GM12878 (cell line): ENCODE results near the gene DNAJC2. TPM values are rescaled to one million over a fixed set of nuclear protein-coding genes. Genes with fewer than 3 reads are reported as not detected.

ENCODE experiments used
- BACH1 ChIP-seq: fragments of 450-650 bp; IDR thresholded peaks from 2 replicates; pipeline ENCODE4 v1.6.1; 2017; ENCODE audit warnings: mild to moderate bottlenecking, borderline replicate concordance
- BHLHE40 ChIP-seq, 2 experiments: fragments of 450-650 bp in 1 of 2; IDR thresholded peaks; 2 replicates each; pipeline ENCODE4 v1.6.1; 2011 to 2017; ENCODE audit warnings: low read depth in 2 of 2, borderline replicate concordance in 1 of 2, improper control_type of control experiment in 1 of 2, low read length in 1 of 2, mild to moderate bottlenecking in 1 of 2
- EED ChIP-seq: sonication (generic); IDR thresholded peaks from 2 replicates; pipeline ENCODE4 v1.6.1; 2016; ENCODE audit warnings: antibody characterized with exemption, low read depth
- MXI1 ChIP-seq: fragments of 150-350 bp; IDR thresholded peaks from 2 replicates; pipeline ENCODE4 v1.6.1; 2011; ENCODE audit warnings: low read depth, mild to moderate bottlenecking, inconsistent platforms, low read length, improper control_type of control experiment
- NRF1 ChIP-seq: conservative IDR thresholded peaks from 2 replicates; pipeline ENCODE4 v1.6.1; 2011; ENCODE audit warnings: mild to moderate bottlenecking, low read depth, low read length, improper control_type of control experiment
- ZNF384 ChIP-seq: IDR thresholded peaks from 2 replicates; pipeline ENCODE4 v1.6.1; 2012; ENCODE audit warnings: low read depth, mild to moderate bottlenecking, low read length, improper control_type of control experiment, borderline replicate concordance
- polyA plus RNA-seq, 11 experiments: library from polyadenylated mRNA; depleted of rRNA in 4 of 11; unstranded in 6 of 11; stranded (reverse) in 5 of 11; fragments of >200 nt; fragmentation: Nextera tagmentation in 4 of 11; fragmentation: Illumina TruSeq in 1 of 11; extraction: Ambion mirVana in 4 of 11; extraction: Trizol in 1 of 11; gene quantifications; 1 replicate in 1 of 11; 2 replicates in 10 of 11; pipeline versions ENCODE4 v1.2.1 to v1.2.3, GENCODE V29; 2011 to 2016; ENCODE audit warnings: inconsistent platforms in 2 of 11, missing spikeins in 2 of 11, low read depth in 1 of 11
- total RNA-seq, 4 experiments: library from RNA; depleted of rRNA in 3 of 4; stranded (reverse); fragments of >200 nt in 3 of 4; fragmentation: Illumina TruSeq in 1 of 4; extraction: Trizol in 1 of 4; gene quantifications; 2 replicates each; pipeline versions ENCODE4 v1.2.1 to v1.2.3, GENCODE V29; 2013 to 2021
- TF ChIP-seq, protein P1 (sequence below): fragments of 450-650 bp; IDR thresholded peaks from 2 replicates; pipeline ENCODE4 v1.6.1; 2018; ENCODE audit warnings: borderline replicate concordance, mild to moderate bottlenecking; ENCODE audit not compliant: partially characterized antibody
- TF ChIP-seq, protein P2 (sequence below): IDR thresholded peaks from 2 replicates; pipeline ENCODE4 v1.6.1; 2011; ENCODE audit warnings: low read depth, low read length, improper control_type of control experiment, borderline replicate concordance
- TF ChIP-seq, protein P3 (sequence below): IDR thresholded peaks from 2 replicates; pipeline ENCODE4 v1.6.1; 2012; ENCODE audit warnings: low read length, inconsistent platforms
- TF ChIP-seq, protein P4 (sequence below): fragments of 450-650 bp; IDR thresholded peaks from 2 replicates; pipeline ENCODE4 v1.6.1; 2017; ENCODE audit warnings: mild to moderate bottlenecking, low read depth, inconsistent platforms; ENCODE audit not compliant: poor library complexity, severe bottlenecking
- TF ChIP-seq, protein P5 (sequence below): fragments of 450-650 bp; IDR thresholded peaks from 2 replicates; pipeline ENCODE4 v1.6.1; 2017; ENCODE audit warnings: antibody characterized with exemption, mild to moderate bottlenecking, moderate library complexity
- TF ChIP-seq, protein P6 (sequence below): fragments of 150-350 bp; IDR thresholded peaks from 2 replicates; pipeline ENCODE4 v1.6.1; 2014; ENCODE audit warnings: mild to moderate bottlenecking, low read depth, low read length
- TF ChIP-seq, protein P7 (sequence below): fragments of 450-650 bp; IDR thresholded peaks from 2 replicates; pipeline ENCODE4 v1.6.1; 2016; ENCODE audit warnings: mild to moderate bottlenecking

The DNAJC2 gene
- total and polyA plus RNA-seq, 10 of the 15 experiments (the other 5 are each of a cell fraction or from before 2014, with no cell fraction given), result 18.2 to 63.1 (median 30.6) TPM

DNA sequence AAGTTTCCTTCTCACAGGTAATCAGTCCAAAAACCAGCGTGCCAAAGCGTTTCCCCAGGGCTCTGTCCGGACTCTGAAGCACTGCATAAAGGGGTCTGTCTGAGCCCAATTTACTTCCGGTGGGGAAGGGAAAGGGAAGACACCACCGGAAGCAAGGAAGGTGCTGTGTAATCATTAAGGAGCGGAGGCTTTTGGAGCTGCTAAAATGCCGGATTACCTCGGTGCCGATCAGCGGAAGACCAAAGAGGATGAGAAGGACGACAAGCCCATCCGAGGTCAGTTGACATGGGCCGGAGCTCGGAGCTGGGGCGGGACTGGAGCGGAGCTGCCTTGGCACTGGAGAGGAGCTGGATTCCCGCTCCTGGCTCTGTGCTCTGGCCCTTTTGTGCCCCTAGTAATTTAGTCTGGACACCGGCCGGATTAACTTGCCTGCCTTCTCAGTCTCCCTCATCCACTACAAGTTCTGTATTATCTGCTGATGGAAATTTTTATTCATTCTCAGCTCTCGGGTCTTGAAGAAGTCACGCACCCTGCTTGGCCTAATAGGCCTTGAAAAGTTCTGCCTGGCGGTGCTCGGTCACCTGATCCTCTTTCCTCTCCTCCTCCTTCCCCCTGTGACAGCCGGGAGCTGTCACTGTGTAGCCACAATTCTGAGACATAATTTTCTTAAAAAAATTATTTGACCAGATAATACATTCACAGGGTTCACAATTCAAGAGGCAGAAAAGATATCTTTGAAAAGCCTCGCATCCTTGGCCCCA is 3.1 kb upstream of the DNAJC2 start, which contains the start of gene PSMC2 (continued):
- TF ChIP-seq, protein P1, sequence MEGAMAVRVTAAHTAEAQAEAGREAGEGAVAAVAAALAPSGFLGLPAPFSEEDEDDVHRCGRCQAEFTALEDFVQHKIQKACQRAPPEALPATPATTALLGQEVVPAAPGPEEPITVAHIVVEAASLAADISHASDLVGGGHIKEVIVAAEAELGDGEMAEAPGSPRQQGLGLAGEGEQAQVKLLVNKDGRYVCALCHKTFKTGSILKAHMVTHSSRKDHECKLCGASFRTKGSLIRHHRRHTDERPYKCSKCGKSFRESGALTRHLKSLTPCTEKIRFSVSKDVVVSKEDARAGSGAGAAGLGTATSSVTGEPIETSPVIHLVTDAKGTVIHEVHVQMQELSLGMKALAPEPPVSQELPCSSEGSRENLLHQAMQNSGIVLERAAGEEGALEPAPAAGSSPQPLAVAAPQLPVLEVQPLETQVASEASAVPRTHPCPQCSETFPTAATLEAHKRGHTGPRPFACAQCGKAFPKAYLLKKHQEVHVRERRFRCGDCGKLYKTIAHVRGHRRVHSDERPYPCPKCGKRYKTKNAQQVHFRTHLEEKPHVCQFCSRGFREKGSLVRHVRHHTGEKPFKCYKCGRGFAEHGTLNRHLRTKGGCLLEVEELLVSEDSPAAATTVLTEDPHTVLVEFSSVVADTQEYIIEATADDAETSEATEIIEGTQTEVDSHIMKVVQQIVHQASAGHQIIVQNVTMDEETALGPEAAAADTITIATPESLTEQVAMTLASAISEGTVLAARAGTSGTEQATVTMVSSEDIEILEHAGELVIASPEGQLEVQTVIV, result no peak
- TF ChIP-seq, protein P2, sequence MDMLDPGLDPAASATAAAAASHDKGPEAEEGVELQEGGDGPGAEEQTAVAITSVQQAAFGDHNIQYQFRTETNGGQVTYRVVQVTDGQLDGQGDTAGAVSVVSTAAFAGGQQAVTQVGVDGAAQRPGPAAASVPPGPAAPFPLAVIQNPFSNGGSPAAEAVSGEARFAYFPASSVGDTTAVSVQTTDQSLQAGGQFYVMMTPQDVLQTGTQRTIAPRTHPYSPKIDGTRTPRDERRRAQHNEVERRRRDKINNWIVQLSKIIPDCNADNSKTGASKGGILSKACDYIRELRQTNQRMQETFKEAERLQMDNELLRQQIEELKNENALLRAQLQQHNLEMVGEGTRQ, result peak; percentile 50; the same call in 1 of the 2 replicates
- TF ChIP-seq, protein P3, sequence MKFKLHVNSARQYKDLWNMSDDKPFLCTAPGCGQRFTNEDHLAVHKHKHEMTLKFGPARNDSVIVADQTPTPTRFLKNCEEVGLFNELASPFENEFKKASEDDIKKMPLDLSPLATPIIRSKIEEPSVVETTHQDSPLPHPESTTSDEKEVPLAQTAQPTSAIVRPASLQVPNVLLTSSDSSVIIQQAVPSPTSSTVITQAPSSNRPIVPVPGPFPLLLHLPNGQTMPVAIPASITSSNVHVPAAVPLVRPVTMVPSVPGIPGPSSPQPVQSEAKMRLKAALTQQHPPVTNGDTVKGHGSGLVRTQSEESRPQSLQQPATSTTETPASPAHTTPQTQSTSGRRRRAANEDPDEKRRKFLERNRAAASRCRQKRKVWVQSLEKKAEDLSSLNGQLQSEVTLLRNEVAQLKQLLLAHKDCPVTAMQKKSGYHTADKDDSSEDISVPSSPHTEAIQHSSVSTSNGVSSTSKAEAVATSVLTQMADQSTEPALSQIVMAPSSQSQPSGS, result no peak
- TF ChIP-seq, protein P4, sequence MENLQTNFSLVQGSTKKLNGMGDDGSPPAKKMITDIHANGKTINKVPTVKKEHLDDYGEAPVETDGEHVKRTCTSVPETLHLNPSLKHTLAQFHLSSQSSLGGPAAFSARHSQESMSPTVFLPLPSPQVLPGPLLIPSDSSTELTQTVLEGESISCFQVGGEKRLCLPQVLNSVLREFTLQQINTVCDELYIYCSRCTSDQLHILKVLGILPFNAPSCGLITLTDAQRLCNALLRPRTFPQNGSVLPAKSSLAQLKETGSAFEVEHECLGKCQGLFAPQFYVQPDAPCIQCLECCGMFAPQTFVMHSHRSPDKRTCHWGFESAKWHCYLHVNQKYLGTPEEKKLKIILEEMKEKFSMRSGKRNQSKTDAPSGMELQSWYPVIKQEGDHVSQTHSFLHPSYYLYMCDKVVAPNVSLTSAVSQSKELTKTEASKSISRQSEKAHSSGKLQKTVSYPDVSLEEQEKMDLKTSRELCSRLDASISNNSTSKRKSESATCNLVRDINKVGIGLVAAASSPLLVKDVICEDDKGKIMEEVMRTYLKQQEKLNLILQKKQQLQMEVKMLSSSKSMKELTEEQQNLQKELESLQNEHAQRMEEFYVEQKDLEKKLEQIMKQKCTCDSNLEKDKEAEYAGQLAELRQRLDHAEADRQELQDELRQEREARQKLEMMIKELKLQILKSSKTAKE, result peak; percentile 52
- TF ChIP-seq BACH1, result peak; percentile 42; the same call in 1 of the 2 replicates
- TF ChIP-seq, protein P5, sequence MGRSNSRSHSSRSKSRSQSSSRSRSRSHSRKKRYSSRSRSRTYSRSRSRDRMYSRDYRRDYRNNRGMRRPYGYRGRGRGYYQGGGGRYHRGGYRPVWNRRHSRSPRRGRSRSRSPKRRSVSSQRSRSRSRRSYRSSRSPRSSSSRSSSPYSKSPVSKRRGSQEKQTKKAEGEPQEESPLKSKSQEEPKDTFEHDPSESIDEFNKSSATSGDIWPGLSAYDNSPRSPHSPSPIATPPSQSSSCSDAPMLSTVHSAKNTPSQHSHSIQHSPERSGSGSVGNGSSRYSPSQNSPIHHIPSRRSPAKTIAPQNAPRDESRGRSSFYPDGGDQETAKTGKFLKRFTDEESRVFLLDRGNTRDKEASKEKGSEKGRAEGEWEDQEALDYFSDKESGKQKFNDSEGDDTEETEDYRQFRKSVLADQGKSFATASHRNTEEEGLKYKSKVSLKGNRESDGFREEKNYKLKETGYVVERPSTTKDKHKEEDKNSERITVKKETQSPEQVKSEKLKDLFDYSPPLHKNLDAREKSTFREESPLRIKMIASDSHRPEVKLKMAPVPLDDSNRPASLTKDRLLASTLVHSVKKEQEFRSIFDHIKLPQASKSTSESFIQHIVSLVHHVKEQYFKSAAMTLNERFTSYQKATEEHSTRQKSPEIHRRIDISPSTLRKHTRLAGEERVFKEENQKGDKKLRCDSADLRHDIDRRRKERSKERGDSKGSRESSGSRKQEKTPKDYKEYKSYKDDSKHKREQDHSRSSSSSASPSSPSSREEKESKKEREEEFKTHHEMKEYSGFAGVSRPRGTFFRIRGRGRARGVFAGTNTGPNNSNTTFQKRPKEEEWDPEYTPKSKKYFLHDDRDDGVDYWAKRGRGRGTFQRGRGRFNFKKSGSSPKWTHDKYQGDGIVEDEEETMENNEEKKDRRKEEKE, result no peak
- TF ChIP-seq, protein P6, sequence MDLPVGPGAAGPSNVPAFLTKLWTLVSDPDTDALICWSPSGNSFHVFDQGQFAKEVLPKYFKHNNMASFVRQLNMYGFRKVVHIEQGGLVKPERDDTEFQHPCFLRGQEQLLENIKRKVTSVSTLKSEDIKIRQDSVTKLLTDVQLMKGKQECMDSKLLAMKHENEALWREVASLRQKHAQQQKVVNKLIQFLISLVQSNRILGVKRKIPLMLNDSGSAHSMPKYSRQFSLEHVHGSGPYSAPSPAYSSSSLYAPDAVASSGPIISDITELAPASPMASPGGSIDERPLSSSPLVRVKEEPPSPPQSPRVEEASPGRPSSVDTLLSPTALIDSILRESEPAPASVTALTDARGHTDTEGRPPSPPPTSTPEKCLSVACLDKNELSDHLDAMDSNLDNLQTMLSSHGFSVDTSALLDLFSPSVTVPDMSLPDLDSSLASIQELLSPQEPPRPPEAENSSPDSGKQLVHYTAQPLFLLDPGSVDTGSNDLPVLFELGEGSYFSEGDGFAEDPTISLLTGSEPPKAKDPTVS, result no peak
- TF ChIP-seq, protein P7, sequence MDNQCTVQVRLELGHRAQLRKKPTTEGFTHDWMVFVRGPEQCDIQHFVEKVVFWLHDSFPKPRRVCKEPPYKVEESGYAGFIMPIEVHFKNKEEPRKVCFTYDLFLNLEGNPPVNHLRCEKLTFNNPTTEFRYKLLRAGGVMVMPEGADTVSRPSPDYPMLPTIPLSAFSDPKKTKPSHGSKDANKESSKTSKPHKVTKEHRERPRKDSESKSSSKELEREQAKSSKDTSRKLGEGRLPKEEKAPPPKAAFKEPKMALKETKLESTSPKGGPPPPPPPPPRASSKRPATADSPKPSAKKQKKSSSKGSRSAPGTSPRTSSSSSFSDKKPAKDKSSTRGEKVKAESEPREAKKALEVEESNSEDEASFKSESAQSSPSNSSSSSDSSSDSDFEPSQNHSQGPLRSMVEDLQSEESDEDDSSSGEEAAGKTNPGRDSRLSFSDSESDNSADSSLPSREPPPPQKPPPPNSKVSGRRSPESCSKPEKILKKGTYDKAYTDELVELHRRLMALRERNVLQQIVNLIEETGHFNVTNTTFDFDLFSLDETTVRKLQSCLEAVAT, result peak; percentile 99
- no peak; a peak in 1 of 4 replicates for TF ChIP-seq BHLHE40 (IDR thresholded peaks at IDR 0.05; ENCODE audit: borderline replicate concordance in 1 of 2, low read depth in 2 of 2, low read length in 1 of 2)
- TF ChIP-seq EED, result 0 out of 2 replicates have a peak, but pooled peaks have one; percentile 12
- no peak for TF ChIP-seq NRF1
- peak; percentile 65 for TF ChIP-seq MXI1
- no peak for TF ChIP-seq ZNF384
